GM12878 (cell line): ENCODE results near the gene SLC39A11. TPM values are rescaled to one million over a fixed set of nuclear protein-coding genes. Genes with fewer than 3 reads are reported as not detected.

Experiments
- ATAC-seq: fragments of 200-7000 bp; cut with Tn5 transposase; 3 replicates; pipeline ENCODE4 v1.9.1; 2020; ENCODE audit warnings: mild to moderate bottlenecking, moderate library complexity
- BruUV-seq: library from RNA; stranded (reverse); fragments of 400-500 nt; replicated peaks from 2 replicates; lab custom pipeline; 2021; lab: Mats Ljungman, UMichigan
- CTCF ChIA-PET: fragments of 300-600 bp; sonication (Branson Sonifier 250); formaldehyde crosslinking; extraction: SDS; loops from one replicate; lab custom pipeline; 2021; ENCODE audit warnings: inconsistent platforms; lab: Yijun Ruan, JAX
- POLR2A ChIA-PET: fragments of 350-600 bp; formaldehyde crosslinking; extraction: SDS; loops from one replicate; lab custom pipeline; 2021; ENCODE audit warnings: inconsistent platforms; lab: Charles Lee
- RAD21 ChIA-PET: fragments of 300-600 bp; sonication (Branson Sonifier 250); formaldehyde crosslinking; loops from one replicate; lab custom pipeline; 2023; ENCODE audit warnings: antibody characterized with exemption; ENCODE audit not compliant: unreplicated experiment; lab: Charles Lee
- SMC1A ChIA-PET: fragments of 300-600 bp; sonication (Branson Sonifier 250); formaldehyde crosslinking; loops from one replicate; lab custom pipeline; 2023; ENCODE audit not compliant: unreplicated experiment, uncharacterized antibody; lab: Charles Lee
- DNase-seq: peaks from one replicate; pipeline ENCODE4 v3.0.0-alpha.2; 2011; ENCODE audit warnings: low read depth, low spot score
- FAIRE-seq: peaks from 3 replicates; lab custom pipeline; 2011; peaks lifted over from hg19 to GRCh38; lab: Jason Lieb, UNC
- H2AFZ ChIP-seq: 2 replicates; pipeline ENCODE4 v1.6.0; 2011; ENCODE audit warnings: low read depth, low read length, control low read depth; ENCODE audit not compliant: control insufficient read depth
- H3K27ac ChIP-seq: 2 replicates; pipeline ENCODE4 v1.5.1; 2011; ENCODE audit warnings: control low read depth; ENCODE audit not compliant: control insufficient read depth, insufficient read depth
- H3K27me3 ChIP-seq, 2 experiments: replicated peaks in 1 of 2; 2 replicates each; pipeline versions ENCODE4 v1.6.0 to v1.6.1; 2011; ENCODE audit warnings: low read length in 1 of 2; ENCODE audit not compliant: control insufficient read depth in 2 of 2, insufficient read depth in 2 of 2
- H3K36me3 ChIP-seq, 2 experiments: 2 replicates each; pipeline ENCODE4 v1.5.1; 2011; ENCODE audit warnings: low read length in 1 of 2; ENCODE audit not compliant: control insufficient read depth in 2 of 2, insufficient read depth in 2 of 2
- H3K4me1 ChIP-seq: 2 replicates; pipeline ENCODE4 v1.6.1; 2011; ENCODE audit warnings: mild to moderate bottlenecking, low read length, moderate library complexity, mixed read lengths; ENCODE audit not compliant: control insufficient read depth, insufficient read depth
- H3K4me2 ChIP-seq: 2 replicates; pipeline ENCODE4 v1.6.0; 2011; ENCODE audit warnings: control low read depth; ENCODE audit not compliant: control insufficient read depth, insufficient read depth
- H3K4me3 ChIP-seq: fragments of 200-600 bp; sonication (generic); 2 replicates; pipeline ENCODE4 v1.5.1; 2016
- H3K79me2 ChIP-seq: 2 replicates; pipeline ENCODE4 v1.6.0; 2011; ENCODE audit warnings: low read length; ENCODE audit not compliant: control insufficient read depth, insufficient read depth
- H3K9ac ChIP-seq: 2 replicates; pipeline ENCODE4 v1.8.0; 2011; ENCODE audit warnings: low read length, control low read depth, mixed read lengths; ENCODE audit not compliant: control insufficient read depth, insufficient read depth
- H3K9me3 ChIP-seq: replicated peaks from 3 replicates; pipeline ENCODE4 v1.5.1; 2011; ENCODE audit warnings: mild to moderate bottlenecking, low read length; ENCODE audit not compliant: control insufficient read depth, insufficient read depth
- H4K20me1 ChIP-seq: 2 replicates; pipeline ENCODE4 v1.6.0; 2011; ENCODE audit not compliant: control insufficient read depth, insufficient read depth
- CBX3 ChIP-seq: fragments of 200-600 bp; sonication (generic); IDR thresholded peaks from 2 replicates; pipeline ENCODE4 v1.6.1; 2016; ENCODE audit warnings: low read depth, borderline replicate concordance
- CEBPZ ChIP-seq: fragments of 150-350 bp; IDR thresholded peaks from 2 replicates; pipeline ENCODE4 v1.6.1; 2016; ENCODE audit warnings: low read depth, low read length
- ELK1 ChIP-seq: IDR thresholded peaks from 2 replicates; pipeline ENCODE4 v1.6.1; 2012; ENCODE audit warnings: low read depth, low read length, improper control_type of control experiment
- KAT2A ChIP-seq: conservative IDR thresholded peaks from 2 replicates; pipeline ENCODE4 v1.6.1; 2011; ENCODE audit warnings: low read depth, low read length; ENCODE audit not compliant: control insufficient read depth
- NR2C1 ChIP-seq: fragments of 450-650 bp; IDR thresholded peaks from 2 replicates; pipeline ENCODE4 v1.6.1; 2017; ENCODE audit warnings: antibody characterized with exemption, mild to moderate bottlenecking, moderate library complexity
- POLR2AphosphoS2 ChIP-seq: IDR thresholded peaks from 2 replicates; pipeline ENCODE4 v1.6.1; 2011; ENCODE audit warnings: low read depth, mild to moderate bottlenecking, low read length, improper control_type of control experiment, moderate library complexity
- RELB ChIP-seq: fragments of 450-650 bp; IDR thresholded peaks from 2 replicates; pipeline ENCODE4 v1.6.1; 2017; ENCODE audit warnings: low read depth, mild to moderate bottlenecking, moderate library complexity
- SREBF1 ChIP-seq: IDR thresholded peaks from 2 replicates; pipeline ENCODE4 v1.6.1; 2012; ENCODE audit warnings: mild to moderate bottlenecking, low read length
- STAT1 ChIP-seq: fragments of 450-650 bp; conservative IDR thresholded peaks from 2 replicates; pipeline ENCODE4 v1.6.1; 2014; ENCODE audit warnings: antibody characterized with exemption, mild to moderate bottlenecking
- WGBS: methylation state at CpG from one replicate; pipeline ENCODE4 v1.1.6; 2016; ENCODE audit warnings: low lambda C conversion rate; ENCODE audit not compliant: insufficient replicate concordance, insufficient coverage; ENCODE audit errors: missing lambda C conversion rate; 5-methylcytosine and 5-hydroxymethylcytosine counted together
- in situ Hi-C: fragments of 300-500 bp; cut with MboI; formaldehyde crosslinking; loops from 9 replicates; pipeline ENCODE4 v1.14.3; 2018; ENCODE audit warnings: mixed read lengths
- intact Hi-C: fragments of 100-400 bp; cut with micrococcal nuclease; formaldehyde crosslinking; loops from one replicate; pipeline ENCODE4 v1.14.2; 2022; ENCODE audit not compliant: unreplicated experiment
- polyA plus RNA-seq, 11 experiments: library from polyadenylated mRNA; depleted of rRNA in 4 of 11; unstranded in 6 of 11; stranded (reverse) in 5 of 11; fragments of >200 nt; fragmentation: Nextera tagmentation in 4 of 11; fragmentation: Illumina TruSeq in 1 of 11; extraction: Ambion mirVana in 4 of 11; extraction: Trizol in 1 of 11; gene quantifications; 1 replicate in 1 of 11; 2 replicates in 10 of 11; pipeline versions ENCODE4 v1.2.1 to v1.2.3, GENCODE V29; 2011 to 2016; ENCODE audit warnings: inconsistent platforms in 2 of 11, missing spikeins in 2 of 11, low read depth in 1 of 11
- total RNA-seq, 4 experiments: library from RNA; depleted of rRNA in 3 of 4; stranded (reverse); fragments of >200 nt in 3 of 4; fragmentation: Illumina TruSeq in 1 of 4; extraction: Trizol in 1 of 4; gene quantifications; 2 replicates each; pipeline versions ENCODE4 v1.2.1 to v1.2.3, GENCODE V29; 2013 to 2021

The SLC39A11 gene
- total and polyA plus RNA-seq, 10 of the 15 experiments (the other 5 are each of a cell fraction or from before 2014, with no cell fraction given): 8.6 to 23.8 (median 14.0) TPM

- in situ Hi-C loops: no loop called here
- 86% methylated on average over 9 of the region's 9 CpGs for WGBS
- H3K4me2 ChIP-seq: no peak overlapping the region
- H3K4me1 ChIP-seq: no peaks in the 10 kb centered on the region
- CTCF ChIA-PET: interaction anchor here (0.7 to 1.4 kb wide), 2 partner anchors 17 to 36 kb away, joined by 3 to 4 read pairs; no protein-coding TSS in a partner anchor
- no peaks in the 10 kb centered on the region for H3K27me3 ChIP-seq
- no peak for DNase-seq
- H2AFZ ChIP-seq: no peak overlapping the region
- no peaks in the 10 kb centered on the region for H3K9me3 ChIP-seq
- H3K27ac ChIP-seq: no peak overlapping the region
- SMC1A ChIA-PET: interaction anchor here (1.2 kb wide), 1 partner anchor 19 kb away, joined by 4 read pairs; no protein-coding TSS in a partner anchor
- no peaks in the 10 kb centered on the region for H3K36me3 ChIP-seq
- RAD21 ChIA-PET: no interaction called here
- peaks cover 2% of the 10 kb centered on the region; the same call in 1 of the 2 replicates for H3K79me2 ChIP-seq
- POLR2A ChIA-PET: no interaction called here
- H4K20me1 ChIP-seq: no peaks in the 10 kb centered on the region
- no peak for ATAC-seq
- TF ChIP-seq NR2C1 (no peak), STAT1 (no peak), POLR2AphosphoS2 (no peak), CBX3 (no peak), RELB (no peak), ELK1 (no peak), CEBPZ (no peak), SREBF1 (no peak), KAT2A (no peak)
- FAIRE-seq: no peak
- no peak overlapping the region for H3K4me3 ChIP-seq
- H3K9ac ChIP-seq: no peak overlapping the region
- BruUV-seq: no TSS peak
- intact Hi-C loops: no loop called here
Observed at GRCh38 chr17:72968798-72969197, 123.7 kb downstream of the SLC39A11 start.
